Body of pancreas (tissue), 4 donors: ENCODE measurements around the gene ERC2.

Experiments
- CTCF ChIP-seq, 7 experiments: fragments of 450-650 bp in 4 of 7; fragments of 200-600 bp in 3 of 7; sonication (generic) in 3 of 7; IDR thresholded peaks; one replicate each; pipeline ENCODE4 v1.5.1; 2016 to 2019; ENCODE audit warnings: antibody characterized with exemption in 7 of 7
- POLR2A ChIP-seq, 3 donors: fragments of 450-650 bp; IDR thresholded peaks; one replicate each; pipeline ENCODE4 v1.6.1; 2016; ENCODE audit warnings: antibody characterized with exemption in 3 of 3, mild to moderate bottlenecking in 2 of 3

GRCh38 chr3:55884066-55884465 is 584.2 kb downstream of the ERC2 start:
- TF ChIP-seq CTCF (IDR thresholded peaks at IDR 0.05) (no peak), POLR2A (IDR thresholded peaks at IDR 0.05) (no peak)
